HG03135 (cell line): ENCODE results near the gene HSPBP1.

Experiments
- ATAC-seq: cut with Tn5 transposase; IDR thresholded peaks from one replicate; pipeline ENCODE4 v1.9.1; 2021; ENCODE audit warnings: mild to moderate bottlenecking, moderate library complexity; ENCODE audit not compliant: unreplicated experiment

HSPBP1 gene

DNA sequence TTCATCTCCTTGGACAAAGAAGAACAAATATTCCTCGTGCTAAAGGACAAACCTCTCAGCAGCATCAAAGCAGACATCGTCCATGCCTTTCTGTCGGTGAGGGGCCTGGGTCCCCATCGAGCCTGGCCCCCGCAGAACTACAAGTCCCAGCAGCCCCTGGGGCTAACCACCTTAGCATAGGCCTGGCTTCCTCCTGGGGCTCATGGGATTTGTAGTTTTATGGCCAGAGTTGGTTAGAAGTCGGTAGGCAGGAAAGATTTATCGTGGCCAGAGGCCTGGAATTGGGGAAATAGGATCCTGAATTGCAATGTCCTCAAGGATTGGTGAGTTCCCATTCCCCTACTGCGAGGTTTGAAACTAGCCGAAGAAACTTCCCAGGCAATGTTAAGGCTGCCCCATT lies 25.6 kb upstream of the HSPBP1 start:
- ATAC-seq, result no peak

DNA sequence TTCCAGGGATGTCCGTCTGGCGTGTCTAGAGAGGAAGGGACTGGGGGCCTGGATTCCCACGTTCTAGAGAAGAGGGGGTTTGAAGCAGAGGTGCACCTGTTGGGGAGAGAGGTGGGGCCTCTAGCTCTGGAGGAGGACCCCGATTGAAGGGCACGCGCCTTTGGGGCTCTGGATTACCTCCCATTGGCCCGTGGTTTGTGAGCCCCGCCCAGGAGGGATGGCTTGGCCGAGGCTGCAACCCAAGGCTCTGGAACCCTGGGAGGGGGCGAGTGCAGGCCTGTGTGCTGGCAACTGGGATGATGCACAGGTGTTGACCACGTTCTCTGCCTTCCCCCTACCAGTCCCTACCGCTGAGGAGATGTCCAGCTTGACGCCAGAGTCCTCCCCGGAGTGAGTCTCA lies 25.1 kb upstream of the HSPBP1 start:
- no peak for ATAC-seq

DNA sequence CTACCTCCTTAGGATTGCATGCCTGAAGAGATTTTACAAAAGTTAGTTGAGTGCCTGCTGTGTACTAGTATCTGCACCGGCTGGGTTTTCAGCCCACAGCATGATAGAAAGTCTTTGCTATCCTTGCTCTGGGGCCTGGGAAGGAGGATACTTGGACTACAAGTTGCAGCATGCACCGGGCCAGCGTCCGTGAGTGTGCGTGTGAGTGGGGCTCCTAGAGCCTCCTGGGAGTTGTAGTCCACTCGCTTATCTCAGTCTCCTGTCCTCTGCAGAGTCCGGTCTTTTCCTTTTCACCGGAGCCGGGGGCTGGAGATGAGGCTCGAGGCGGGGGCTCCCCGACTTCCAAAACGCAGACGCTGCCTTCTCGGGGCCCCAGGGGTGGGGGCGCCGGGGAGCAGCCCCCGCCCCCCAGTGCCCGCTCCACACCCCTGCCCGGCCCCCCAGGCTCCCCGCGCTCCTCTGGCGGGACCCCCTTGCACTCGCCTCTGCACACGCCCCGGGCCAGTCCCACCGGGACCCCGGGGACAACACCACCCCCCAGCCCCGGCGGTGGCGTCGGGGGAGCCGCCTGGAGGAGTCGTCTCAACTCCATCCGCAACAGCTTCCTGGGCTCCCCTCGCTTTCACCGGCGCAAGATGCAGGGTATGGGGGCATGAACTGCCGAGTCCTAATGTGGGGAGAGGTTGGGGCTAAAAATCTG lies 24.5 kb upstream of the HSPBP1 start:
- no peak for ATAC-seq

DNA sequence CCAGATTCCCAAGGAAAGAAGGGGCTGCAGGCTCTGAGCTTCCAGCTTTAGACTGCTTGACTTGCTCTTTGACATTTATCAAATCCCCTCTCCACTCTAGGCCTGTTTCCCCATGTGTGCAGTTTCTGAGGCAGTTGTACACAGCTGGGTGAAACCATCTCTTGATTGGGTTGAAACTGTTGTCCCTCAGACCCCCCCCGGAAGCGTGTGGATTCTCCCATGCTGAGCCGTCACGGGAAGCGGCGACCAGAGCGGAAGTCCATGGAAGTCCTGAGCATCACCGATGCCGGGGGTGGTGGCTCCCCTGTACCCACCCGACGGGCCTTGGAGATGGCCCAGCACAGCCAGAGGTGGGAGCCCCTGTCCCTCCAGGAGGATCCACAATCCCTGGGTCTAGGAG lies 23.6 kb upstream of the HSPBP1 start:
- ATAC-seq, result no peak

DNA sequence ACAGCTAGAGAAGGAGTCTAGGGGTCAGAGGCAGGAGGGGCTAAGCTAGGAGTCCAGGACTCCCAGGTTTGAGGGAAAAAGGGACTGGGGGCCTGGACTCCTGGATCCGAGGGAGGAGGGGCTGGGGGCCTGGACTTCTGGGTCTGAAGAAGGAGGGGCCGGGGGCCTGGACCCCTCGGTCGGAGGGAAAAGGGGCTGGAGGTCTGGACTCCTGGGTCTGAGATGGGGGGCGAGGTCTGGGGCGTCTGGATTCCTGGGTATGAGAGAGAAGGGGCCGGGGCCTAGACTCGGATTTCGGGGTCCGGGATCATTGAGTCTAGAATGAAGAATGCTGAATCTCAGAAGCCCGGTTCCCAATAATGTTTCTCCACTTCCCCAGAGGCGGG lies 22.4 kb upstream of the HSPBP1 start:
- no peak for ATAC-seq

DNA sequence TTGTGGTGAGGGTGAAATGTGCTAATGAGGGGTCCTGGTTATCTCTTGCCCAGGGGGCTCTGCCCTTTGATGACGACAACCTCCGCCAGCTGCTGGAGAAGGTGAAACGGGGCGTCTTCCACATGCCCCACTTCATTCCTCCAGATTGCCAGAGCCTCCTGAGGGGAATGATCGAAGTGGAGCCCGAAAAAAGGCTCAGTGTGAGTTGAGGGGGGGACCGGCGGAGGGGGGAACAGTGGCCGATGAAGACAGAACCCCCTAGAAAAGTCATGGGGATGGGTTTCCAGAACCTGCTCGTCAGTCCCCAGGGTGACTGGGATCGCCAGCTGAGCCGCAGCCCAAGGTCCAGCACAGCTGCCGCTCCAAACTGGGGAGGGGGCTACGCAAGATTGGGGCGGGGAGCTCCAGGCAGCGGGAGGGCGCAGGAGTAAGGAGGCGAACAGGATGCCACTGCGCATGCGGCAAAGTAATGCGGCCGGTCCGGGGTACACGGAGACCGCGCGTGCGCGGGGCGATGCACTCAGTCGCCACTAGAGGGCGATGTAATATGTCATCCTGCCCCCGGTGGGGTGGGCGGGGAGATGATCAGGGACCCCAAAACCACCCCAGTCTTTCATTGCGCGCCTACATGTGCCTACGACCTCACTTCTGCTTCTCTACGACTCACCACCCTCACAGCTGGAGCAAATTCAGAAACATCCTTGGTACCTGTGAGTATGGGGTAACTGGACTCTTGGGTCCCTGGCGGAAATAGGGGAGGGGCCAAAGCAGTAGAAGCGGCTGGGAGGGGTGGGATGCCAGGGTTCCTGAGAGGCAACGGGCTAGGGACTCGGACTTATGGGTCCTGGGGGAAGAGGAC lies 21.8 kb upstream of the HSPBP1 start:
- ATAC-seq, result peak; percentile 71

DNA sequence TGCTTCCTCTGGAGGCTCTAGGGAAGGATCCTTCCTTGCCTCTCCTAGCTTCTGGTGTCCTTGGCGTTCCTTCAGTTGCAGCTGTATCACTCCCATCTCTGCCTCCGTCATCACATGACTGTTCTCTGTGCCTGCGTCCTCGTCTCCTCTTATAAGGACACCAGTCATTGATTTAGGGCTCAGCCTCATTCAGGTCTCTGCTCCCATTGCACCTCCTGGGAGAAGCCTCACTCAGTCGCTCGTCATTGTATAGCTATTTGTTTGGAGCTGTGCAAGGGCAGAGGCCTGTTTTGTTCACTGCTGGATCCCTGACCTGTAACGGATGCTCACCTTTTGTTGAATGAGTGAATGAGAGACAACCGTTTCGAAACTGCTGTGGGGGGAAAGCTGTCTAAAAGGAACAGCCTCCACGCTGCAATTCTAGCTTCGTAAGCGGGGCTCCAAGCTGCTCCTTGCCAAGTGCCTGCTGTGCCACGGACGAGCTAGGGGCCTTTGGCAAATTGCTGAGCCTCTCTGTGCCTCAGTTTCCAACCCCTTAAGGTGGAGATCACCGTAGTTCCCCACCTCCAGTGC lies 21.1 kb upstream of the HSPBP1 start:
- no peak for ATAC-seq

DNA sequence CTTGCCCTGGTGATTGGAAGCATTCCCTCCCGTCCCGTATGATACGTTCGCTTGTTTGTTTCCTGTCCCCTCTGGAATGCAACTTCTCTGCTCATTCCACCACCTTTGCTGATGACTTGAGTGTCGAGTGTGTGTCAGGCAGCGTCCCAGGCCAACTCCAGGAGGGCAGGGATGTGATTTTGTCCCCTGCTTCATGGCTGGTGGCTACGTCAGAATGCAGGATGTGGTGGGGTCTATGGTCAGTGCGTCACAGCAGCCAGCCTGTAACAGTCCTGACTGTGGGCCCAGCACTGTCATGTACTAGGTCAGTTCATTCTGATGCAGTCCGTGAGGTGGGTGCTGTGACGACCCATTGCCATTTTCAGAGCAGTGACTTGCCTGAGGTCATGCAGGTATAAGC lies 20.1 kb upstream of the HSPBP1 start:
- ATAC-seq, result no peak

DNA sequence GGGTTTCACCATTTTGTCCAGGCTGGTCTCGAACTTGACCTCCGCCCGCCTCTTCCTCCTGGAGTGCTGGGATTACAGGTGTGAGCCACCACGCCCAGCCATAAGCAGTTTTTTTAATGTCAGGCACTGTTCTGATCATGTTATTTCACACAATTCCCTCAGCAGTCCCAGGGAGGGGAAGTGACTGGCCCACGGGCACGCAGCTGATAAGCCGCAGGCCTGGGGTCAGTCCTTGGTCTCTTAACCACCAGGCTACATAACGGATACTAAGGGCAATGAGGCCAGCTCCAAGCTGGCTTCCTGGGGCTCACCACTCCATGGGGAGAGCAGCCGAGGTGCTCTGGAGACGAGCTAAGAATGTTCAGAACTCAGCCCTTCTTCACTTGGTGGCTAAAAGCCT lies 17.4 kb upstream of the HSPBP1 start:
- ATAC-seq, result no peak

DNA sequence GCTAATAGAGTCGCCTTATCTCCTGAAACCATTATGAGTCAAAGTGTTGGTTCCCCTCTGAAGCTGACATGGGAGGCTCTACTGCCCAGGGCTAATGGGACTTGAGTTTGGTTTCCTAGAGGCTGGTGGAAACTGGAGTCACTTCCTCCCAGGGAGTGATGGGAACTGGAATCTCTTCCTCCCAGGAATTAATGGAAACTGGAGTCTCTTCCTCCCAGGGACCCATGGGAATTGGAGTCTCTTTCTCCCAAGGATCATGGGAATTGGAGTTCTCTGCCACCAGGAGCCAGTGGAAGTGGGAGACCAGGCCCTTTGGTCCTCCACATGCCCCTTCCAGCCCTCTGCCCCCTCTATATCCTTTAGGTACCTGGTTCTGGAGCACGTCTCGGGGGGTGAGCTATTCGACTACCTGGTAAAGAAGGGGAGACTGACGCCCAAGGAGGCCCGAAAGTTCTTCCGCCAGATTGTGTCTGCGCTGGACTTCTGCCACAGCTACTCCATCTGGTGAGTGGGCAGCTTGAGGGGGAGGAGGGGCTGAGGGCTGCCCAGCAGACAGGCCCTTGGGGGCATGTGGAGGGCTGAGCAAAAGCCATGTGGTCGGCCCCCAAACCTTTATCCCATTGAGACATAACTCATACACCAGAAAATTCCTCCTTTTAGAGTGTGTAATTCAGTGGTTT lies 9.3 kb upstream of the HSPBP1 start:
- no peak for ATAC-seq

DNA sequence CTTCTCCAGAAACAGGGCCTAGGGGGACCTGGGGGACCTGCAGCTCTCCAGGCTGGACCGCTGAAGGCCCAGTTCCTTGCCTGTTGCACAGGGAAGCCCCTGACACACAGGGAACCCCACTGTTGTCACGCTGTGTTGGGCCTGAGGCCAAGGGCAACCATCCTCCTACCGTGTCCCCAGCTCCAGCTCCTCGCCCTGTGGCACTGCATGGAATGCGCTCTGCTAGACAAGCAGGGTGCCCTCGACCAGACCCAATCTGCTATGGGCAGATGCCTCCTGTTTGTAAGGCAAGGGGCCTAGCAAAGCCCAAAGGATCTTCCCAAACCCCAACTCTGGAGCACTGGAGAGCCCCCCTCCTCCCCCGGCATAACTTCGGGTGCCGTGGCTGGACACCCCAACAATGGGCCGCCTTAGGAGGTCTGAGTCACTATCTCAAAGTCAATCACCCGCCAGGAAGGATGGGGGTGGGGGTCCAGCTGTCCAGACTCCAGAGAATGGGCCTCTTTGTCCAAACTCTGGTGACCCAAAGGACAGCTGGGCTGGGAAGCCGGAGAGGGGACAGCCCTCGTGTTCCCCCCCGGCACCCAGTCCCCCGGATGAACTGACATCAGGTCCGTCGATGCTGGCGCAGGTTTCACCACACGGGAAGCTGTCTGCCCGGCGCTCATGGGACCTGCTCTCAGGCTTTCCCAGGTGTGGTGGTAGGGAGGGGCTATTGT lies 7.6 kb upstream of the HSPBP1 start:
- no peak for ATAC-seq

DNA sequence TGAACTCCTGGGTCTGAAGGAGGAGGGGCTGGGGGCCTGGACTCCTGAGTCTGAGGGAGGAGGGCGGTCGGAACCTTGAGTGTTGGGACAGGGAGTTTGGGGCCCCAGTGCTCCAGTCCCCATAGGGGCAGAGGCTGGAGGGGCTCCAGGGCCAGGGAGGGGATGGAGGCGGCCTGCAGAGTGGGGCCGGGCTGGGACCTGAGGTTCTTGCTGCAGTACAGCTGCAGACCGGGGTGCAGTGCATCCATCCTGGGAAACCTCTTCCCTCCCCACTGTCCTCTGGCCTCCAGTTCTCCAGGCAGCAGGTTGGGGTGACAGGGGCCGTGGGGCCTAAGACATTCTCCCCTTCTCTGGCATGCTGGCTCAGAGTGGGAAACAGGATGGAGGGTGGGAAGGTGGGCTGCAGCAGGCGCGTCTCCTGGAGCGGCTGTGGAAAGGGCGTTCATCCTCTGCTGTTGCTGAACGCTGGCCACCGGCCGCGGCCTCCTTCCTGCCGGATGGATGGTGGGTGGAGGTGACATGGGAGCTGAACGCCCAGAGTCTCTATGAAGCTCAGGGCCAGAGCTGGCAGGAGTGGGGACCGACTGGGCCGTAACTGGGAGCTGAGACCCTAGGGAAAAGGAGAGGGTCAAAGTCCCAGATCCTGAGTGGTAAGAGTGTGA lies 5.5 kb upstream of the HSPBP1 start:
- no peak for ATAC-seq

DNA sequence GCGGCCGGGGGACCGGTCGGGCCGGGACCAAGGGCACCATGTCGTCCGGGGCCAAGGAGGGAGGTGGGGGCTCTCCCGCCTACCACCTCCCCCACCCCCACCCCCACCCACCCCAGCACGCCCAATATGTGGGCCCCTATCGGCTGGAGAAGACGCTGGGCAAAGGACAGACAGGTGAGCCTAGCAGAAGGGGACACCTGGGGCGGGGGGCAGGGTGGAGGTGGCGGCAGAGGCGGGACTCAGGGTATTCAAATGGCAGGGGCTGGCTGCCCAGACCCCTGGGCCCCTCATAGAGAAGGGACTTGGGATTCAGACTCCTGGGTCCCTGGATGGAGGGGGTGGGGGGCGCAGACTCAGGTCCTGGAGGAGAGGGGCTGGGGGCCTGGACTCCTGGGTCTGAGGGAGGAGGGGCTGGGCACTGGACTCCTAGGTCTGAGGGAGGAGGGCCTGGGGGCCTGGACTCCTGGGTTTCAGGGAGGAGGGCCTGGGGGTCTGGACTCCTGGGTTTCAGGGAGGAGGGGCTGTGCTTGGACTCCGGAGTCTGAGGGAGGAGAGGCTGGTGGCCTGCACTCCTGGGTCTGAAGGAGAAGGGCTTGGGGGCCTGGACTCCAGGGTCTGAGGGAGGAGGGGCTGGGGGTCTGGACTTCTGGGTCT lies 4.6 kb upstream of the HSPBP1 start:
- ATAC-seq, result no peak

DNA sequence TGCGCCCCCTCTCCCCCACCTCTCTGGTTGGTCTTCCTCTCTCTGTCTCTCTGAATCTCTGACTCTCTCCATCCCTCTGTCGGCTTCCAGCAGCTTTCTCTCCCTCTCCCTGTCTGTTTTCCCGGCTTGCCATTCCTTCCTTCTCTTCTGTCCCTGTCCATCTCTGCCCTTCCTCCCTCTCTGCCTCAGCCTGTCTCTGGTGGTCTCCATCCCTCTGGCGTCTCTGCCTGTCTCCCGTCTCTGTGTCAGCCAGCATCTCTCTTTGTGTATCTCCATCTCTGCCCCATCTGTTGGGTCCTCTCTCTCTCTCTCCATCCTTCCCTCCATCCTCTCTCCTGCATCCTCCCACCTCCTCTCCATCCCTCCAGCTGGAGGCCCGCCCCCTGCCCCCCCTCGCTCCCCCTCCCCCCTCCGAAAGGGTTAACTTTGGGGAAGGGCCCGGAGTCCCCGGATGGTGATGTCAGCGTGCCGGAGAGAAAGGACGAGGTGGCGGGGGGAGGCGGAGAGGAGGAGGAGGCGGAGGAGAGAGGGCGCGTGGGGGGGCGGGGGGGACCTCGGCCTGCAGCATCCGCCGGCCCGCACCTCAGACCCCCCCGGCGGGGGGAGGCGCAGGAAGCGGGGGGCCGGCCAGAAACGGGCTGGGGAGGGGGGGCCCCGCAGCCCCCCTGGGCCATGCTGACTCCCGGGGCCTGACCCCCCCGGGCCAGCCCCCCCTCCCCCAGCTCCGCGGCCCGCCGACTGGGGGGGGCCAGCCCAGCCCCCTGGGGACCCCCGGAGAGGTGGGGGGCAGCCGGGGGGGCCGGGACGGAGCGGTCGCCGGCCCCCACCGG lies 3.9 kb upstream of the HSPBP1 start, which contains the start of gene BRSK1:
TSS of gene BRSK1 (plus strand) at position 450 of the 830 bp plus-strand sequence. CDS start 446 bp downstream, outside the sequence.
- no peak for ATAC-seq

DNA sequence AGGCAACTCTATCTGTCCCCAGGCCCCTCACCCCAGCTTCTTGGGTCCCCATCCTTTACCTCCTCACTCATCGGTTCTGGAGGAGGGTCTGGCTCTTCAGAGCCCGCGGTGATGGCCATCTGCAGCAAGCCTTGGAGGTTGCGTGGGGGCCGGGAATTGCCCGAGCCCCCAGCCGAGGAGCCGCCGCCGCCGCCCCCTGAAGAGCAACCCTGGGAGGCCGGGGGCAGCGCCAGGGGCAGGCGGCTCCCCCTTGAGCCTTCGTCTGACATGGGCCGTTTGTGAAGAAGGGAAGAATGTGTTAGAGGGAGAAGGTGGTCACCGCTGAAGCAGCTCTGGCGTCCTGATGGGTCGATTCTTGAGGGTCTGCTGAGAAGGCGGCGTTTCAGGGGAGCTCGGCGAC lies 570 bp downstream of the HSPBP1 start:
- ATAC-seq, result no peak

DNA sequence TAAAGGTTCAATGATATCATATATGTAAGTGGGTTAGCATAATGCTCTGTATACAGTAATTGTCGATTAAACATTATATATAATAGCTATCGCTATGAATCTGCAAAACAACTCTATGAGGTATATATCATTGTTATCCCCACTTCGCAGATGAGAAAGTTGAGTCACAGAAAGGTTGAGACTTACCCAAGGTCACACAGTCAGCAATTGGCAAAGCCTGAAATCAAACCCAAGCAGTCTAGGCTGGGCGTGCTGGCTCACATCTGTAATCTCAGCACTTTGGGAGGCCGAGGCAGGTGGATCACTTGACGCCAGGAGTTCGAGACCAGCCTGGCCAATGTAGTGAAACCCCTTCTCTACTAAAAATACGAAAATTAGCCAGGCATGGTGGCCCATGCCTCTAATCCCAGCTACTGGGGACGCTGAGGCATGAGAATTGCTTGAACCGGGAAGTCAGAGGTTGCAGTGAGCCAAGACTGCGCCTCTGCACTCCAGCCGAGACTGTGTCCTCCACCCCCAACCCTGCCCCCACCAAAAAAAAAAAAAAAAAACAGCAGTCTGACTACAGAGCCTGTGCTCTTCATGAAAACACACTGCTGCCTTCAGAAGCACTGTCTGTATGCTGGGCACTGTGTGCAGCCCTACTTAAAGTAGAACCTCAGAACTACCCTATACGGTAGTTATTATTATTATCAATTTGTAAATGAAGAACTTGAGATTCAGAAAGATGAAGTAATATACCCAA lies 1.3 kb downstream of the HSPBP1 start:
- no peak for ATAC-seq

DNA sequence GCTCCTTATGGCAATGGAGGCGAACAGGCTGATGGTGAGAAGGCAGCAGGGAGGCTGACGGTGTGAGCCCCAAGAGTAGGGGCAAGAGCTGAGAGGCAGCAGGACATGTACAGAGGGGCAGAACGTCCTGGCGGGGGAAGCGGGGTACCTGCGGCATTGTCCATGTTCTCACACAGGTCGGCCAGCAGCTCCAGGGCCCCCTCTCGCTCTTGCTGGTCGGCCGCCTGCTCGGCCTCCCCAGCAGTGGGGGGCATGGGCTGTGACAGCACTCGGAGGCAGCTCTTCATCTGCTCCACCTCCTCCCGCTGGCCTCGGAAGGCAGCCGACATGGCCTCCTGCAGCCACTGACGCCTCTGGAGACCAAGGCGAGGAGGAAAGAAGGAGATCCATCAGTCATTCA lies 2.4 kb downstream of the HSPBP1 start:
- ATAC-seq, result no peak
